GM23248 (cell line): ENCODE data around the gene TMEM100. TPM values are rescaled to one million over a fixed set of nuclear protein-coding genes. Genes with fewer than 3 reads are reported as not detected.

Source experiments
- DNase-seq: peaks from one replicate; pipeline ENCODE4 v3.0.0-alpha.2; 2015
- H2AFZ ChIP-seq: fragments of 200-600 bp; sonication (generic); 2 replicates; pipeline ENCODE4 v1.6.1; 2016; ENCODE audit warnings: antibody characterized with exemption
- H3F3A ChIP-seq: fragments of 200-600 bp; sonication (generic); 2 replicates; pipeline ENCODE4 v1.6.1; 2016; ENCODE audit warnings: mild to moderate bottlenecking, antibody characterized with exemption, mixed run types; ENCODE audit not compliant: insufficient read depth
- H3K27ac ChIP-seq: fragments of 200-600 bp; sonication (generic); 2 replicates; pipeline ENCODE4 v1.5.1; 2016; ENCODE audit warnings: mild to moderate bottlenecking
- H3K27me3 ChIP-seq: fragments of 200-600 bp; sonication (generic); replicated peaks from 2 replicates; pipeline ENCODE4 v1.6.1; 2016; ENCODE audit warnings: mild to moderate bottlenecking; ENCODE audit not compliant: insufficient read depth
- H3K36me3 ChIP-seq: fragments of 200-600 bp; sonication (generic); 2 replicates; pipeline ENCODE4 v1.6.1; 2016; ENCODE audit warnings: low read depth, mild to moderate bottlenecking
- H3K4me1 ChIP-seq: fragments of 200-600 bp; sonication (generic); 2 replicates; pipeline ENCODE4 v1.6.1; 2016; ENCODE audit warnings: mild to moderate bottlenecking; ENCODE audit not compliant: insufficient read depth
- H3K4me2 ChIP-seq: fragments of 200-600 bp; sonication (generic); one replicate; pipeline ENCODE4 v1.6.1; 2016; ENCODE audit warnings: mild to moderate bottlenecking; ENCODE audit not compliant: unreplicated experiment
- H3K4me3 ChIP-seq: fragments of 200-600 bp; sonication (generic); 2 replicates; pipeline ENCODE4 v1.5.1; 2016; ENCODE audit warnings: mild to moderate bottlenecking
- H3K79me2 ChIP-seq: fragments of 200-600 bp; sonication (generic); 2 replicates; pipeline ENCODE4 v1.6.1; 2016; ENCODE audit warnings: mild to moderate bottlenecking; ENCODE audit not compliant: insufficient read depth
- H3K9ac ChIP-seq: fragments of 200-600 bp; sonication (generic); 2 replicates; pipeline ENCODE4 v1.6.1; 2016; ENCODE audit warnings: mild to moderate bottlenecking
- H3K9me2 ChIP-seq: fragments of 200-600 bp; sonication (generic); 2 replicates; pipeline ENCODE4 v1.6.1; 2016; ENCODE audit warnings: mixed run types, mild to moderate bottlenecking, moderate library complexity; ENCODE audit not compliant: insufficient read depth
- H3K9me3 ChIP-seq: fragments of 200-600 bp; sonication (generic); one replicate; pipeline ENCODE4 v1.6.1; 2017; ENCODE audit warnings: low read depth
- H4K20me1 ChIP-seq: fragments of 200-600 bp; sonication (generic); 2 replicates; pipeline ENCODE4 v1.6.0; 2016; ENCODE audit not compliant: insufficient read depth
- EZH2 ChIP-seq: fragments of 200-600 bp; sonication (generic); IDR thresholded peaks from 2 replicates; pipeline ENCODE4 v1.6.1; 2018; ENCODE audit warnings: antibody characterized with exemption, mild to moderate bottlenecking; ENCODE audit not compliant: insufficient read depth, poor library complexity, severe bottlenecking
- EZH2phosphoT487 ChIP-seq: fragments of 200-600 bp; sonication (generic); IDR thresholded peaks from 2 replicates; pipeline ENCODE4 v1.6.1; 2018; ENCODE audit warnings: antibody characterized with exemption, moderate library complexity, mild to moderate bottlenecking, low read depth; ENCODE audit not compliant: insufficient read depth
- WGBS, 2 experiments: methylation state at CpG; one replicate each; pipeline ENCODE4 v1.1.6; 2015 to 2017; ENCODE audit warnings: low lambda C conversion rate in 2 of 2, low coverage in 1 of 2; ENCODE audit errors: missing lambda C conversion rate in 2 of 2; 5-methylcytosine and 5-hydroxymethylcytosine counted together
- in situ Hi-C: fragments of 300-500 bp; cut with MboI; formaldehyde crosslinking; loops from 2 replicates; pipeline ENCODE4 v1.15.0; 2020
- polyA plus RNA-seq: library from polyadenylated mRNA; unstranded; fragments of >200 nt; fragmentation: Nextera tagmentation; extraction: Ambion mirVana; gene quantifications from 2 replicates; pipeline ENCODE4 v1.2.1, GENCODE V29; 2016
- total RNA-seq: library from RNA; depleted of rRNA; stranded (reverse); fragments of >200 nt; shearing (Covaris generic); gene quantifications from 2 replicates; pipeline ENCODE4 v1.2.3, GENCODE V29; 2014

Gene TMEM100
- total and polyA plus RNA-seq, 2 experiments from 2014 or later: 0.18 TPM; not detected in 1

DNA sequence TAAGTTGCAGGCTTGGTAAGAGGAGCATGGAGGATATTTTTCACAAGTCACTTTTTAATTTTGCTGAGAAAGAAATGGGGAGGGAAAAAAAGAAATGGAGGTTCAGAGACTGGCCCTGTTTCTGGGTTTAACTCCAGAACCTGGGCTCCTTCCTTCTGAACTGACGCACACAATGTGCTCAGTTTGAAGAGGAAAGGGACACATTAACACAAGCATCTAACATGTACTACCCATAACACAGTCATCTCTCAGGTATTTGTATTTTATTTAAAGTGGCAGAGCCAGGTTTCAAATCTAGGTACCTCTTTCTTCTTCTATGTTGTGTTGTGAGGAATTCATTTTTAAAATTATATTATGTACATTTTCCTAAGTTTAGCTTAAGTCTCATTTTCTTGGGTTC lies 5.3 kb upstream of the TMEM100 start:
- no peaks in the 10 kb centered on the region for H3K79me2 ChIP-seq
- no peaks in the 10 kb centered on the region for H4K20me1 ChIP-seq
- no peaks in the 10 kb centered on the region for H3K9me2 ChIP-seq
- H3K4me3 ChIP-seq: no peak overlapping the region
- H3K4me2 ChIP-seq: no peak overlapping the region
- 78 to 95% methylated on average over 1 of the region's 1 CpG for WGBS, 2 experiments
- no peak overlapping the region for H3K9ac ChIP-seq
- DNase-seq: peak; percentile 25
- H3K36me3 ChIP-seq: no peaks in the 10 kb centered on the region
- H3K4me1 ChIP-seq: peaks cover 51% of the 10 kb centered on the region
- TF ChIP-seq EZH2phosphoT487 (no peak), EZH2 (no peak)
- peaks cover 40% of the 10 kb centered on the region for H3F3A ChIP-seq
- no peaks in the 10 kb centered on the region for H3K9me3 ChIP-seq
- H3K27ac ChIP-seq: no peak overlapping the region
- no peaks in the 10 kb centered on the region for H3K27me3 ChIP-seq
- in situ Hi-C loops: no loop called here
- H2AFZ ChIP-seq: peak overlapping the region; percentile 21; the same call in 1 of the 2 replicates

DNA sequence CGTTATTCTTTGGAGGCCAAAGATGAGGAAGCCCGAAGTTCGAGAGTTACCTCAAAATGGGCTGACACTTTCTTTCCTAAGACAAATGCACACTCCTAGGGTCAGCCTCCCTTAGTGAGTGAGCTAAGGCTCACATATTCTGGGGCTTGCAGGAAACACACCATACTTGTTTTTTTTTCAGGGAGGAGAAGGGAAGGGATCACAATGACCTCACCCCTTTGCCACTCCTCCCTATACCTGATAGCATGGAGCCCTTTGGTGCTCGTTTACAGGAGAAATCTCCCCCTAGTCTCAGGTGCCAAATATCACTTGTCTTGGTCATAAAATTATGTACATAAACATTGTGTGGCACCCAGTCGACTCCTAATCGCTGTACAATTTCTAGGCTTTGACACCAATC lies 4.6 kb upstream of the TMEM100 start:
- Histone ChIP-seq H3K36me3 (no peaks in the 10 kb centered on the region), H3K9me3 (no peaks in the 10 kb centered on the region), H3K79me2 (no peaks in the 10 kb centered on the region), H3K27me3 (no peaks in the 10 kb centered on the region), H3K4me2 (no peak overlapping the region), H4K20me1 (no peaks in the 10 kb centered on the region), H3K27ac (no peak overlapping the region), H2AFZ (no peak overlapping the region), H3F3A (peaks cover 38% of the 10 kb centered on the region), H3K4me1 (peaks cover 48% of the 10 kb centered on the region), H3K9me2 (no peaks in the 10 kb centered on the region), H3K9ac (no peak overlapping the region), H3K4me3 (no peak overlapping the region)
- DNase-seq: no peak
- 95 to 97% methylated on average over 6 of the region's 6 CpGs for WGBS, 2 experiments
- no peak for TF ChIP-seq EZH2phosphoT487
- no peak for TF ChIP-seq EZH2
- in situ Hi-C loops: no loop called here

DNA sequence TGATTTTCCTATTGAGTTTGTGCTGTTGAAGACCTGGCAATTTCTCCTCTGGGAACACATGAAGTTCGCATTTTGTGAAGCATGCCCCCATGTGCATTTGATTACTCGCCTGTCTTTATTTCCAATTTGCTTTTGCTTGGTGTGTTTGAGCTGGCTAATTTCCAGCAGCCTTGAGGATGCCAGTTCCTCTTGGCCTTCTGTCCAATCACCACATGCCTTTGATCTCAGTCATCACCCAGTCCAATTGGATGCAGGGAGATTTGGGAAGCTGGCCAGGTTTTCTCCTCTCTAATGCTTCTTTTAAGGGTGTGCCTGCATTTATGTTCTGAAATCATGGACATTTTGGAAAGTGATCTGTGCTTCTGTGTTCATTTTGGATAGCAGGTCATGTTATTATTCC lies 3.8 kb upstream of the TMEM100 start:
- TF ChIP-seq EZH2 (no peak), EZH2phosphoT487 (no peak)
- H3K9me3 ChIP-seq: no peaks in the 10 kb centered on the region
- in situ Hi-C loops: no loop called here
- WGBS, 2 experiments: 0 to 9% methylated on average over 2 of the region's 2 CpGs
- H3K4me2 ChIP-seq: peak overlapping the region; percentile 49
- peak overlapping the region; percentile 7; the same call in 1 of the 2 replicates for H3K4me3 ChIP-seq
- H3K9me2 ChIP-seq: no peaks in the 10 kb centered on the region
- H3K36me3 ChIP-seq: no peaks in the 10 kb centered on the region
- H3K27ac ChIP-seq: peak overlapping the region; percentile 14; the same call in 1 of the 2 replicates
- no peaks in the 10 kb centered on the region for H4K20me1 ChIP-seq
- H3F3A ChIP-seq: peaks cover 34% of the 10 kb centered on the region
- no peaks in the 10 kb centered on the region for H3K27me3 ChIP-seq
- DNase-seq: peak; percentile 92
- peaks cover 48% of the 10 kb centered on the region for H3K4me1 ChIP-seq
- no peak overlapping the region for H3K9ac ChIP-seq
- no peaks in the 10 kb centered on the region for H3K79me2 ChIP-seq
- 0 out of 2 replicates have a peak overlapping the region, but pooled peaks have one; percentile 35 for H2AFZ ChIP-seq

DNA sequence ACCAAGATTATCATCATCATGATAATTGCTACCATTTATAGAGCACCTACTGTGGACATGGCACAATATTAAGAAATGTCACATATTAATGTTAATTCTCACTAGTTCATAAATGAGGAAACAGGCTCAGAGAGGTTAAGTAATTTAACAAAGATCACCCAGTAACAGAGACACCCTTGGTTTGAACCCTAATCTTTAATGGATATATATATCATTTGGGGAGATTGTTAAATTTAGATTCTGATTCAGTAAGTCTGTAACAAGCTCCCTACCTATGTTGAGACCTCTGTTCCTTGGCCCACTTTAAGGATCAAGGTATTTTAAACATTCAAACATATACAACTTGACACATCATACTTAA lies 804 bp upstream of the TMEM100 start:
- peak overlapping the region; percentile 77 for H3K4me2 ChIP-seq
- peaks cover 36% of the 10 kb centered on the region for H3K4me1 ChIP-seq
- H3K9ac ChIP-seq: no peak overlapping the region; the same call in 1 of the 2 replicates
- no peaks in the 10 kb centered on the region for H3K27me3 ChIP-seq
- H2AFZ ChIP-seq: no peak overlapping the region
- H3K9me3 ChIP-seq: no peaks in the 10 kb centered on the region
- no peak for DNase-seq
- no peak overlapping the region; the same call in 1 of the 2 replicates for H3K4me3 ChIP-seq
- TF ChIP-seq EZH2 (no peak), EZH2phosphoT487 (no peak)
- H3F3A ChIP-seq: peaks cover 23% of the 10 kb centered on the region
- in situ Hi-C loops: no loop called here
- H3K27ac ChIP-seq: peak overlapping the region; percentile 48; the same call in 1 of the 2 replicates
- no peaks in the 10 kb centered on the region for H4K20me1 ChIP-seq
- H3K36me3 ChIP-seq: no peaks in the 10 kb centered on the region
- no peaks in the 10 kb centered on the region for H3K9me2 ChIP-seq
- H3K79me2 ChIP-seq: no peaks in the 10 kb centered on the region
